HEK293 (cell line): Measurements from ENCODE around the gene SPECC1L.

Experiments
- CTCF ChIA-PET: fragments of 350-600 bp; formaldehyde crosslinking; extraction: SDS; loops from one replicate; lab custom pipeline; 2021; ENCODE audit warnings: antibody characterized with exemption; lab: Yijun Ruan, JAX
- POLR2A ChIA-PET: fragments of 300-600 bp; formaldehyde crosslinking; extraction: SDS; loops from one replicate; lab custom pipeline; 2020; ENCODE audit warnings: antibody characterized with exemption, inconsistent platforms; lab: Yijun Ruan, JAX
- H3K27ac ChIP-seq: fragments of 200-500 bp; sonication (Bioruptor generic); 2 replicates; pipeline ENCODE4 v1.5.1; 2014; ENCODE audit warnings: low read depth, low read length, control low read depth, inconsistent platforms; ENCODE audit errors: extremely low read depth
- H3K36me3 ChIP-seq, 2 experiments: fragments of 200-500 bp in 1 of 2; sonication (Bioruptor generic) in 1 of 2; 1 replicate in 1 of 2; 2 replicates in 1 of 2; pipeline ENCODE4 v1.5.1; 2014 to 2017; ENCODE audit warnings: inconsistent platforms in 2 of 2, low read length in 2 of 2; ENCODE audit not compliant: control insufficient read depth in 2 of 2, insufficient read depth in 1 of 2
- H3K4me1 ChIP-seq: fragments of 200-500 bp; sonication (Bioruptor generic); 2 replicates; pipeline ENCODE4 v1.5.1; 2014; ENCODE audit warnings: mild to moderate bottlenecking, low read length, inconsistent platforms; ENCODE audit not compliant: control insufficient read depth, insufficient read depth
- H3K4me3 ChIP-seq: 2 replicates; pipeline ENCODE4 v1.5.1; 2011; ENCODE audit warnings: low read depth, mild to moderate bottlenecking, control low read depth, low read length, moderate library complexity
- H3K9me3 ChIP-seq: fragments of 200-500 bp; sonication (Bioruptor generic); 2 replicates; pipeline ENCODE4 v1.5.1; 2014; ENCODE audit warnings: low read depth, low read length, inconsistent platforms; ENCODE audit not compliant: control insufficient read depth, insufficient read depth
- ATF2 ChIP-seq: fragments of 450-650 bp; formaldehyde crosslinking; IDR thresholded peaks from 2 replicates; pipeline ENCODE4 v1.5.1; 2016; ENCODE audit warnings: missing biosample characterization, missing genetic modification characterization, low read depth
- CTCF ChIP-seq: fragments of 450-650 bp; formaldehyde crosslinking; IDR thresholded peaks from 2 replicates; pipeline ENCODE4 v1.5.1; 2016; ENCODE audit warnings: missing biosample characterization, missing genetic modification characterization
- GLIS1 ChIP-seq: fragments of 450-650 bp; formaldehyde crosslinking; IDR thresholded peaks from 2 replicates; pipeline ENCODE4 v1.5.1; 2016; ENCODE audit warnings: missing biosample characterization, missing genetic modification characterization
- HOXC10 ChIP-seq: sonication (generic); formaldehyde crosslinking; IDR thresholded peaks from 2 replicates; pipeline ENCODE4 v1.8.1; 2023; ENCODE audit warnings: mild to moderate bottlenecking, missing genetic modification reagents
- YY1 ChIP-seq: fragments of 450-650 bp; formaldehyde crosslinking; IDR thresholded peaks from 2 replicates; pipeline ENCODE4 v1.5.1; 2018; ENCODE audit warnings: missing biosample characterization, missing genetic modification characterization
- ZIC2 ChIP-seq: fragments of 450-650 bp; formaldehyde crosslinking; IDR thresholded peaks from 2 replicates; pipeline ENCODE4 v1.5.1; 2016; ENCODE audit warnings: missing biosample characterization, missing genetic modification characterization
- ZNF114 ChIP-seq: fragments of 450-650 bp; formaldehyde crosslinking; IDR thresholded peaks from 2 replicates; pipeline ENCODE4 v1.5.0; 2017; ENCODE audit warnings: missing biosample characterization, missing genetic modification characterization
- ZNF19 ChIP-seq: fragments of 450-650 bp; formaldehyde crosslinking; IDR thresholded peaks from 2 replicates; pipeline ENCODE4; 2016; ENCODE audit warnings: missing biosample characterization, missing genetic modification characterization, low read depth
- ZNF239 ChIP-seq: fragments of 450-650 bp; formaldehyde crosslinking; IDR thresholded peaks from 2 replicates; pipeline ENCODE4 v1.5.1; 2016; ENCODE audit warnings: missing biosample characterization, missing genetic modification characterization
- ZNF416 ChIP-seq: fragments of 450-650 bp; formaldehyde crosslinking; IDR thresholded peaks from 2 replicates; pipeline ENCODE4 v1.5.1; 2016; ENCODE audit warnings: missing biosample characterization, missing genetic modification characterization
- ZNF426 ChIP-seq: fragments of 450-650 bp; formaldehyde crosslinking; IDR thresholded peaks from 2 replicates; pipeline ENCODE4 v1.5.1; 2017; ENCODE audit warnings: missing biosample characterization, missing genetic modification characterization, mild to moderate bottlenecking, inconsistent platforms, moderate library complexity
- ZNF433 ChIP-seq: fragments of 450-650 bp; formaldehyde crosslinking; IDR thresholded peaks from 2 replicates; pipeline ENCODE4 v1.5.1; 2016; ENCODE audit warnings: missing biosample characterization, missing genetic modification characterization, low read depth
- ZNF558 ChIP-seq: fragments of 450-650 bp; formaldehyde crosslinking; IDR thresholded peaks from 2 replicates; pipeline ENCODE4 v1.5.1; 2016; ENCODE audit warnings: missing biosample characterization, missing genetic modification characterization
- ZNF560 ChIP-seq: fragments of 450-650 bp; formaldehyde crosslinking; IDR thresholded peaks from 2 replicates; pipeline ENCODE4 v1.5.1; 2017; ENCODE audit warnings: missing biosample characterization, missing genetic modification characterization, borderline replicate concordance
- ZNF654 ChIP-seq: fragments of 450-650 bp; formaldehyde crosslinking; IDR thresholded peaks from 2 replicates; pipeline ENCODE4 v1.5.1; 2016; ENCODE audit warnings: low read depth, missing biosample characterization, missing genetic modification characterization
- ZNF843 ChIP-seq: fragments of 450-650 bp; formaldehyde crosslinking; IDR thresholded peaks from 2 replicates; pipeline ENCODE4 v1.5.1; 2016; ENCODE audit warnings: missing biosample characterization, missing genetic modification characterization
- TF ChIP-seq, protein P1 (sequence below): fragments of 450-650 bp; formaldehyde crosslinking; IDR thresholded peaks from 2 replicates; pipeline ENCODE4 v1.5.1; 2017; ENCODE audit warnings: missing biosample characterization, missing genetic modification characterization
- TF ChIP-seq, protein P2 (sequence below): fragments of 450-650 bp; formaldehyde crosslinking; IDR thresholded peaks from 2 replicates; pipeline ENCODE4 v1.5.1; 2016; ENCODE audit warnings: missing biosample characterization, missing genetic modification characterization

The SPECC1L gene

DNA sequence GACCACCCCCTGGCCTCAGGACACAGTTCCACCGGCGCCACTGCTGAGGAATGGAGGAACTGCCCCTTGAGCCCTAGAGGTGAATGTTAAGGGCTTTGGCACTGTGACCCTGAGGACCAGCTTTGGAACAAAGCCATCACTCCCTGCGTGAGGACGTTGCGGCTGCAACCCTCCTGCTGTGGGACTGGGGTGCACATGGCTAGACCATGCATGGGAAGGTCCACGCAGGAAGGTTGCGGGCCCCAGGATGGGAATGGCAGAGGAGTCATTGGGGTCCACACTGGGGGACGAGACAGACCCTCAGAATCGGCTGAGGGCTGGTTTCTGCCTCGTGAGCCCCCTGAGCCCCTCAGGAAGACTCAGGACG lies 150.3 kb downstream of the SPECC1L start:
- POLR2A ChIA-PET, result no interaction called here
- TF ChIP-seq ZNF239 (tag by site-specific recombination), result no peak
- TF ChIP-seq ZIC2 (tag by site-specific recombination), result peak; percentile 21; the same call in 1 of the 2 replicates
- no peaks in the 10 kb centered on the region for H3K9me3 ChIP-seq
- no peak overlapping the region for H3K27ac ChIP-seq
- peaks cover 0 to 22% of the 10 kb centered on the region in 2 experiments; a peak in 1 of 3 replicates for H3K36me3 ChIP-seq
- CTCF ChIA-PET, result interaction anchor here (0.6 to 8.0 kb wide), 10 partner anchors 11 to 597 kb away, joined by 3 to 99 read pairs (median 6); no protein-coding TSS in a partner anchor
- H3K4me1 ChIP-seq, result no peaks in the 10 kb centered on the region
- no peak overlapping the region for H3K4me3 ChIP-seq

DNA sequence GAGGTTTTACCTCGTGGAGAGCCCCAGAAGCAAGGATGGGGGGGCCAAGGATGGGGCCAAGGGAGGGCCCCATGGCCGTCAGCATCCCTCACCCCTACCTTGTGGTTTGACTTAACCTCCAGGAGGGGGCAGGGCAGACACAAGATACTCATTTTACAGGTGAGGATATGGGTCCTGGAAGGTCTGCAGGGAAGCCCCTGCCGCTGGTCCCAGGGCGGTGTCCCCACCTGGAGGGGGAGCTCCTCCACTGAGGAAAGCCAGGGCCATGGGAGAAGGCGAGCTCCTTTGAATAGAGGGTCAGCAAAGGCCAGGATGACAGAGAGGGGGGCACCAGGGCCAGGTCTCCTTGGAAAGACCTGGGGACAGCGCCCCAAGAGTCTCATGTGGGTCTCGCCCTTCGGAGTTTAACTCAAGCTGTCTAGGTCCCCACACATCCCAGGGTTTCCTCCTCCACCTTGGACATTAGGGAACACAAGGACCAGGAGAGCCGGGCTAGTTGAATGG lies 150.8 kb downstream of the SPECC1L start:
- no peak overlapping the region for H3K27ac ChIP-seq
- POLR2A ChIA-PET, result interaction anchor here (0.6 kb wide), 1 partner anchor 279 kb away, joined by 3 read pairs; no protein-coding TSS in a partner anchor
- no peak for TF ChIP-seq HOXC10 (CRISPR knock-in tag)
- peak; percentile 49; the same call in 1 of the 2 replicates for TF ChIP-seq CTCF
- peak; percentile 33 for TF ChIP-seq ZNF654 (tag by site-specific recombination)
- no peaks in the 10 kb centered on the region for H3K4me1 ChIP-seq
- no peak overlapping the region for H3K4me3 ChIP-seq
- H3K9me3 ChIP-seq, result no peaks in the 10 kb centered on the region
- peaks cover 0 to 16% of the 10 kb centered on the region in 2 experiments; a peak in 1 of 3 replicates for H3K36me3 ChIP-seq
- CTCF ChIA-PET, result interaction anchor here (0.6 to 8.0 kb wide), 20 partner anchors 9 to 748 kb away, joined by 3 to 99 read pairs (median 4); no protein-coding TSS in a partner anchor

- Histone ChIP-seq H3K4me3 (no peak overlapping the region), H3K9me3 (no peaks in the 10 kb centered on the region), H3K36me3 (peaks cover 0 to 9% of the 10 kb centered on the region in 2 experiments; a peak in 1 of 3 replicates), H3K27ac (no peak overlapping the region), H3K4me1 (no peaks in the 10 kb centered on the region)
- POLR2A ChIA-PET, result interaction anchor here (0.6 kb wide), 2 partner anchors 108 to 280 kb away, joined by 3 to 4 read pairs; no protein-coding TSS in a partner anchor
- TF ChIP-seq YY1, result no peak
- no peak for TF ChIP-seq ZNF19 (tag by site-specific recombination)
- no peak for TF ChIP-seq ZNF843
- no peak for TF ChIP-seq ZNF426 (tag by site-specific recombination)
- TF ChIP-seq ZNF560 (tag by site-specific recombination), result no peak
- CTCF ChIA-PET, result interaction anchor here (0.5 to 8.0 kb wide), 31 partner anchors 9 to 1287 kb away, joined by 3 to 99 read pairs (median 4); no protein-coding TSS in a partner anchor
Measured at GRCh38 chr22:24422102-24422665, 151.6 kb downstream of the SPECC1L start.

- peak overlapping the region; percentile 57 for H3K4me3 ChIP-seq
- H3K27ac ChIP-seq, result no peak overlapping the region
- POLR2A ChIA-PET, result interaction anchor here (0.5 kb wide), 1 partner anchor 132 kb away, joined by 5 read pairs; no protein-coding TSS in a partner anchor
- no peaks in the 10 kb centered on the region for H3K4me1 ChIP-seq
- no peaks in the 10 kb centered on the region for H3K36me3 ChIP-seq
- CTCF ChIA-PET, result interaction anchor here (0.6 to 8.0 kb wide), 21 partner anchors 10 to 116 kb away, joined by 3 to 99 read pairs (median 4); no protein-coding TSS in a partner anchor
- no peaks in the 10 kb centered on the region for H3K9me3 ChIP-seq
- TF ChIP-seq, protein P1, sequence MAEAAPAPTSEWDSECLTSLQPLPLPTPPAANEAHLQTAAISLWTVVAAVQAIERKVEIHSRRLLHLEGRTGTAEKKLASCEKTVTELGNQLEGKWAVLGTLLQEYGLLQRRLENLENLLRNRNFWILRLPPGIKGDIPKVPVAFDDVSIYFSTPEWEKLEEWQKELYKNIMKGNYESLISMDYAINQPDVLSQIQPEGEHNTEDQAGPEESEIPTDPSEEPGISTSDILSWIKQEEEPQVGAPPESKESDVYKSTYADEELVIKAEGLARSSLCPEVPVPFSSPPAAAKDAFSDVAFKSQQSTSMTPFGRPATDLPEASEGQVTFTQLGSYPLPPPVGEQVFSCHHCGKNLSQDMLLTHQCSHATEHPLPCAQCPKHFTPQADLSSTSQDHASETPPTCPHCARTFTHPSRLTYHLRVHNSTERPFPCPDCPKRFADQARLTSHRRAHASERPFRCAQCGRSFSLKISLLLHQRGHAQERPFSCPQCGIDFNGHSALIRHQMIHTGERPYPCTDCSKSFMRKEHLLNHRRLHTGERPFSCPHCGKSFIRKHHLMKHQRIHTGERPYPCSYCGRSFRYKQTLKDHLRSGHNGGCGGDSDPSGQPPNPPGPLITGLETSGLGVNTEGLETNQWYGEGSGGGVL (tag by site-specific recombination), result no peak; the same call in 1 of the 2 replicates
- TF ChIP-seq ZNF558 (tag by site-specific recombination) (no peak), ZNF433 (no peak), GLIS1 (tag by site-specific recombination) (peak; percentile 80), ZNF416 (no peak), ATF2 (tag by site-specific recombination) (no peak), ZNF114 (tag by site-specific recombination) (no peak), HOXC10 (CRISPR knock-in tag) (no peak)
- TF ChIP-seq, protein P2, sequence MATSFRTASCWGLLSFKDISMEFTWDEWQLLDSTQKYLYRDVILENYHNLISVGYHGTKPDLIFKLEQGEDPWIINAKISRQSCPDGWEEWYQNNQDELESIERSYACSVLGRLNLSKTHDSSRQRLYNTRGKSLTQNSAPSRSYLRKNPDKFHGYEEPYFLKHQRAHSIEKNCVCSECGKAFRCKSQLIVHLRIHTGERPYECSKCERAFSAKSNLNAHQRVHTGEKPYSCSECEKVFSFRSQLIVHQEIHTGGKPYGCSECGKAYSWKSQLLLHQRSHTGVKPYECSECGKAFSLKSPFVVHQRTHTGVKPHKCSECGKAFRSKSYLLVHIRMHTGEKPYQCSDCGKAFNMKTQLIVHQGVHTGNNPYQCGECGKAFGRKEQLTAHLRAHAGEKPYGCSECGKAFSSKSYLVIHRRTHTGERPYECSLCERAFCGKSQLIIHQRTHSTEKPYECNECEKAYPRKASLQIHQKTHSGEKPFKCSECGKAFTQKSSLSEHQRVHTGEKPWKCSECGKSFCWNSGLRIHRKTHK (tag by site-specific recombination), result no peak
Measured at GRCh38 chr22:24423519-24424000, 152.9 kb downstream of the SPECC1L start.
